GM12878 (cell line): ENCODE measurements around the gene DMAP1. TPM values are rescaled to one million over a fixed set of nuclear protein-coding genes. Genes with fewer than 3 reads are reported as not detected.

Source experiments
- ATAC-seq: fragments of 200-7000 bp; cut with Tn5 transposase; 3 replicates; pipeline ENCODE4 v1.9.1; 2020; ENCODE audit warnings: mild to moderate bottlenecking, moderate library complexity
- BruUV-seq: library from RNA; stranded (reverse); fragments of 400-500 nt; replicated peaks from 2 replicates; lab custom pipeline; 2021; lab: Mats Ljungman, UMichigan
- CTCF ChIA-PET: fragments of 300-600 bp; sonication (Branson Sonifier 250); formaldehyde crosslinking; extraction: SDS; loops from one replicate; lab custom pipeline; 2021; ENCODE audit warnings: inconsistent platforms; lab: Yijun Ruan, JAX
- POLR2A ChIA-PET: fragments of 350-600 bp; formaldehyde crosslinking; extraction: SDS; loops from one replicate; lab custom pipeline; 2021; ENCODE audit warnings: inconsistent platforms; lab: Charles Lee
- RAD21 ChIA-PET: fragments of 300-600 bp; sonication (Branson Sonifier 250); formaldehyde crosslinking; loops from one replicate; lab custom pipeline; 2023; ENCODE audit warnings: antibody characterized with exemption; ENCODE audit not compliant: unreplicated experiment; lab: Charles Lee
- SMC1A ChIA-PET: fragments of 300-600 bp; sonication (Branson Sonifier 250); formaldehyde crosslinking; loops from one replicate; lab custom pipeline; 2023; ENCODE audit not compliant: unreplicated experiment, uncharacterized antibody; lab: Charles Lee
- DNase-seq: peaks from one replicate; pipeline ENCODE4 v3.0.0-alpha.2; 2011; ENCODE audit warnings: low read depth, low spot score
- FAIRE-seq: peaks from 3 replicates; lab custom pipeline; 2011; peaks lifted over from hg19 to GRCh38; lab: Jason Lieb, UNC
- H2AFZ ChIP-seq: 2 replicates; pipeline ENCODE4 v1.6.0; 2011; ENCODE audit warnings: low read depth, low read length, control low read depth; ENCODE audit not compliant: control insufficient read depth
- H3K27ac ChIP-seq: 2 replicates; pipeline ENCODE4 v1.5.1; 2011; ENCODE audit warnings: control low read depth; ENCODE audit not compliant: control insufficient read depth, insufficient read depth
- H3K27me3 ChIP-seq, 2 experiments: replicated peaks in 1 of 2; 2 replicates each; pipeline versions ENCODE4 v1.6.0 to v1.6.1; 2011; ENCODE audit warnings: low read length in 1 of 2; ENCODE audit not compliant: control insufficient read depth in 2 of 2, insufficient read depth in 2 of 2
- H3K36me3 ChIP-seq, 2 experiments: 2 replicates each; pipeline ENCODE4 v1.5.1; 2011; ENCODE audit warnings: low read length in 1 of 2; ENCODE audit not compliant: control insufficient read depth in 2 of 2, insufficient read depth in 2 of 2
- H3K4me1 ChIP-seq: 2 replicates; pipeline ENCODE4 v1.6.1; 2011; ENCODE audit warnings: mild to moderate bottlenecking, low read length, moderate library complexity, mixed read lengths; ENCODE audit not compliant: control insufficient read depth, insufficient read depth
- H3K4me2 ChIP-seq: 2 replicates; pipeline ENCODE4 v1.6.0; 2011; ENCODE audit warnings: control low read depth; ENCODE audit not compliant: control insufficient read depth, insufficient read depth
- H3K4me3 ChIP-seq: fragments of 200-600 bp; sonication (generic); 2 replicates; pipeline ENCODE4 v1.5.1; 2016
- H3K79me2 ChIP-seq: 2 replicates; pipeline ENCODE4 v1.6.0; 2011; ENCODE audit warnings: low read length; ENCODE audit not compliant: control insufficient read depth, insufficient read depth
- H3K9ac ChIP-seq: 2 replicates; pipeline ENCODE4 v1.8.0; 2011; ENCODE audit warnings: low read length, control low read depth, mixed read lengths; ENCODE audit not compliant: control insufficient read depth, insufficient read depth
- H3K9me3 ChIP-seq: replicated peaks from 3 replicates; pipeline ENCODE4 v1.5.1; 2011; ENCODE audit warnings: mild to moderate bottlenecking, low read length; ENCODE audit not compliant: control insufficient read depth, insufficient read depth
- H4K20me1 ChIP-seq: 2 replicates; pipeline ENCODE4 v1.6.0; 2011; ENCODE audit not compliant: control insufficient read depth, insufficient read depth
- CHD1 ChIP-seq: IDR thresholded peaks from 2 replicates; pipeline ENCODE4 v1.6.1; 2012; ENCODE audit warnings: low read depth, low read length, improper control_type of control experiment
- EGR1 ChIP-seq, 2 experiments: IDR thresholded peaks; 1 replicate in 1 of 2; 2 replicates in 1 of 2; pipeline ENCODE4 v1.6.1; 2011 to 2012; ENCODE audit warnings: low read depth in 2 of 2, low read length in 2 of 2, borderline replicate concordance in 1 of 2, mild to moderate bottlenecking in 1 of 2, moderate library complexity in 1 of 2
- HCFC1 ChIP-seq: fragments of 150-350 bp; IDR thresholded peaks from 2 replicates; pipeline ENCODE4 v1.6.1; 2014; ENCODE audit warnings: low read length
- RFX5 ChIP-seq: IDR thresholded peaks from 2 replicates; pipeline ENCODE4 v1.6.1; 2011; ENCODE audit warnings: low read depth, low read length, improper control_type of control experiment
- TAF1 ChIP-seq: IDR thresholded peaks from 2 replicates; pipeline ENCODE4 v1.6.1; 2011; ENCODE audit warnings: mild to moderate bottlenecking, low read depth, low read length, borderline replicate concordance
- ZNF274 ChIP-seq: IDR thresholded peaks from one replicate; pipeline ENCODE4 v1.8.0; 2011; ENCODE audit not compliant: insufficient read length, insufficient read depth
- ZSCAN29 ChIP-seq: fragments of 450-650 bp; IDR thresholded peaks from 2 replicates; pipeline ENCODE4 v1.6.1; 2017; ENCODE audit warnings: mild to moderate bottlenecking, moderate library complexity
- WGBS: methylation state at CpG from one replicate; pipeline ENCODE4 v1.1.6; 2016; ENCODE audit warnings: low lambda C conversion rate; ENCODE audit not compliant: insufficient replicate concordance, insufficient coverage; ENCODE audit errors: missing lambda C conversion rate; 5-methylcytosine and 5-hydroxymethylcytosine counted together
- in situ Hi-C: fragments of 300-500 bp; cut with MboI; formaldehyde crosslinking; loops from 9 replicates; pipeline ENCODE4 v1.14.3; 2018; ENCODE audit warnings: mixed read lengths
- intact Hi-C: fragments of 100-400 bp; cut with micrococcal nuclease; formaldehyde crosslinking; loops from one replicate; pipeline ENCODE4 v1.14.2; 2022; ENCODE audit not compliant: unreplicated experiment
- polyA plus RNA-seq, 11 experiments: library from polyadenylated mRNA; depleted of rRNA in 4 of 11; unstranded in 6 of 11; stranded (reverse) in 5 of 11; fragments of >200 nt; fragmentation: Nextera tagmentation in 4 of 11; fragmentation: Illumina TruSeq in 1 of 11; extraction: Ambion mirVana in 4 of 11; extraction: Trizol in 1 of 11; gene quantifications; 1 replicate in 1 of 11; 2 replicates in 10 of 11; pipeline versions ENCODE4 v1.2.1 to v1.2.3, GENCODE V29; 2011 to 2016; ENCODE audit warnings: inconsistent platforms in 2 of 11, missing spikeins in 2 of 11, low read depth in 1 of 11
- total RNA-seq, 4 experiments: library from RNA; depleted of rRNA in 3 of 4; stranded (reverse); fragments of >200 nt in 3 of 4; fragmentation: Illumina TruSeq in 1 of 4; extraction: Trizol in 1 of 4; gene quantifications; 2 replicates each; pipeline versions ENCODE4 v1.2.1 to v1.2.3, GENCODE V29; 2013 to 2021
- TF ChIP-seq, protein P1 (sequence below): IDR thresholded peaks from 2 replicates; pipeline ENCODE4 v1.6.1; 2012; ENCODE audit warnings: improper control_type of control experiment, low read depth, low read length; ENCODE audit not compliant: insufficient replicate concordance
- TF ChIP-seq, protein P2 (sequence below): fragments of 450-650 bp; formaldehyde crosslinking; IDR thresholded peaks from 2 replicates; pipeline ENCODE4 v1.5.0; 2022; ENCODE audit warnings: mild to moderate bottlenecking, missing genetic modification characterization

DMAP1 gene
- total and polyA plus RNA-seq, 10 of the 15 experiments (the other 5 are each of a cell fraction or from before 2014, with no cell fraction given) = 1.9 to 59.1 (median 37.7) TPM

DNA sequence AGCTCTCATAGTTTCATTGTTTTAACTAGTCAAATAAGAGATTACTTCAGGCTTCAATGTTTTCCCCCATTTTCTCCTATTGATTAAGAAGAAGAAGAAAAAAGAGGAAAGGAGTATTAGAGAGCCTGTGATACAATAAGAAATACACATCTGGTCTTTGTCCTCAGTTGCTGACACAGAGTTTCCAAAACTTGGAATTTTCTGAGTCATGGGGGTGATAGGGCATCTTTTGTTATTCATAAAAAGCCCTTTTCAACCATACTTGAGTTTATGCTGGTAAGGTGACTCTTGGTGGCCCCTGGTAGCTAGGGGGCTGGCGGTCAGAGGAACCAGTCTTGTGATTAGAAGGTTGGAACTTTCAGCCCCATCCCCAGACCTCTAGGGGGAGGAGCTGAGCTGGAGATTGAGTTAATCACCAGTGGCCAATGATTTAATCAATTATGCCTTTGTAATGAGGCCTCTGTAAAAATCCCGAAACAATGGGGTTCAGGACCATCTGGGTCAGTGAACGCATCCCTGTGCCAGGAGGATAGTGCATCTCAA lies 42.9 kb upstream of the DMAP1 start (continued):
- TF ChIP-seq, protein P1, sequence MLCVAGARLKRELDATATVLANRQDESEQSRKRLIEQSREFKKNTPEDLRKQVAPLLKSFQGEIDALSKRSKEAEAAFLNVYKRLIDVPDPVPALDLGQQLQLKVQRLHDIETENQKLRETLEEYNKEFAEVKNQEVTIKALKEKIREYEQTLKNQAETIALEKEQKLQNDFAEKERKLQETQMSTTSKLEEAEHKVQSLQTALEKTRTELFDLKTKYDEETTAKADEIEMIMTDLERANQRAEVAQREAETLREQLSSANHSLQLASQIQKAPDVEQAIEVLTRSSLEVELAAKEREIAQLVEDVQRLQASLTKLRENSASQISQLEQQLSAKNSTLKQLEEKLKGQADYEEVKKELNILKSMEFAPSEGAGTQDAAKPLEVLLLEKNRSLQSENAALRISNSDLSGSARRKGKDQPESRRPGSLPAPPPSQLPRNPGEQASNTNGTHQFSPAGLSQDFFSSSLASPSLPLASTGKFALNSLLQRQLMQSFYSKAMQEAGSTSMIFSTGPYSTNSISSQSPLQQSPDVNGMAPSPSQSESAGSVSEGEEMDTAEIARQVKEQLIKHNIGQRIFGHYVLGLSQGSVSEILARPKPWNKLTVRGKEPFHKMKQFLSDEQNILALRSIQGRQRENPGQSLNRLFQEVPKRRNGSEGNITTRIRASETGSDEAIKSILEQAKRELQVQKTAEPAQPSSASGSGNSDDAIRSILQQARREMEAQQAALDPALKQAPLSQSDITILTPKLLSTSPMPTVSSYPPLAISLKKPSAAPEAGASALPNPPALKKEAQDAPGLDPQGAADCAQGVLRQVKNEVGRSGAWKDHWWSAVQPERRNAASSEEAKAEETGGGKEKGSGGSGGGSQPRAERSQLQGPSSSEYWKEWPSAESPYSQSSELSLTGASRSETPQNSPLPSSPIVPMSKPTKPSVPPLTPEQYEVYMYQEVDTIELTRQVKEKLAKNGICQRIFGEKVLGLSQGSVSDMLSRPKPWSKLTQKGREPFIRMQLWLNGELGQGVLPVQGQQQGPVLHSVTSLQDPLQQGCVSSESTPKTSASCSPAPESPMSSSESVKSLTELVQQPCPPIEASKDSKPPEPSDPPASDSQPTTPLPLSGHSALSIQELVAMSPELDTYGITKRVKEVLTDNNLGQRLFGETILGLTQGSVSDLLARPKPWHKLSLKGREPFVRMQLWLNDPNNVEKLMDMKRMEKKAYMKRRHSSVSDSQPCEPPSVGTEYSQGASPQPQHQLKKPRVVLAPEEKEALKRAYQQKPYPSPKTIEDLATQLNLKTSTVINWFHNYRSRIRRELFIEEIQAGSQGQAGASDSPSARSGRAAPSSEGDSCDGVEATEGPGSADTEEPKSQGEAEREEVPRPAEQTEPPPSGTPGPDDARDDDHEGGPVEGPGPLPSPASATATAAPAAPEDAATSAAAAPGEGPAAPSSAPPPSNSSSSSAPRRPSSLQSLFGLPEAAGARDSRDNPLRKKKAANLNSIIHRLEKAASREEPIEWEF = no peak
- TF ChIP-seq TAF1 (no peak), HCFC1 (no peak), ZSCAN29 (no peak)

DNA sequence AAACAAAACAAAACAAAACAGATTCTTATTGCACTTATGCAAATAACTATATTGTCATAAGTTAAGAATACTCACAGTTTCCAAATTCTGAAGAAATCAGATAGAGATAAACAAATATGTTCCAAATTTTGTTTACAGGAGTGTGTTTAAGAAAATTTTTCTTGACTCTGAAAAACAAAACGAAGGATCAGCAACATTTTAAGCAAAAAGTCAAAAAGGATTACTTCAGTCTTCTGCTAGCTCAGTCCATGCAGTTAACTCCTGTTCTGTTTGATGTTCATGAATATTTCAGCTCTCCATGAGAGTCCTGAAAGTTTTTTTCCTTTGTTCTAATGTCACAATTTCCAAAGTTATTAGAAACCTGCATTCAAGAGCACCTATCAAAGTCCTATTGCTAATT lies 38.6 kb upstream of the DMAP1 start:
- ChIA-PET CTCF (no interaction called here), POLR2A (no interaction called here), RAD21 (no interaction called here), SMC1A (interaction anchor here (1.0 kb wide), 1 partner anchor 12 kb away, joined by 3 read pairs; no protein-coding TSS in a partner anchor)
- Histone ChIP-seq H3K4me1 (no peaks in the 10 kb centered on the region), H3K27ac (no peak overlapping the region), H2AFZ (no peak overlapping the region), H3K4me2 (no peak overlapping the region), H4K20me1 (no peaks in the 10 kb centered on the region), H3K79me2 (no peaks in the 10 kb centered on the region), H3K4me3 (no peak overlapping the region), H3K9ac (no peak overlapping the region), H3K27me3 (peaks cover 0 to 2% of the 10 kb centered on the region in 2 experiments; a peak in 1 of 4 replicates), H3K36me3 (no peaks in the 10 kb centered on the region), H3K9me3 (no peaks in the 10 kb centered on the region; the same call in 2 of the 3 replicates)
- 0% methylated on average over 1 of the region's 1 CpG for WGBS
- no peak for DNase-seq
- BruUV-seq = no TSS peak
- intact Hi-C loops (no loop called here), in situ Hi-C loops (no loop called here)
- TF ChIP-seq RFX5 (no peak), EGR1 (IDR thresholded peaks at IDR 0.05; ENCODE audit: borderline replicate concordance in 1 of 2, low read depth in 2 of 2, low read length in 2 of 2) (no peak), ZNF274 (no peak), CHD1 (no peak)
- TF ChIP-seq, protein P2, sequence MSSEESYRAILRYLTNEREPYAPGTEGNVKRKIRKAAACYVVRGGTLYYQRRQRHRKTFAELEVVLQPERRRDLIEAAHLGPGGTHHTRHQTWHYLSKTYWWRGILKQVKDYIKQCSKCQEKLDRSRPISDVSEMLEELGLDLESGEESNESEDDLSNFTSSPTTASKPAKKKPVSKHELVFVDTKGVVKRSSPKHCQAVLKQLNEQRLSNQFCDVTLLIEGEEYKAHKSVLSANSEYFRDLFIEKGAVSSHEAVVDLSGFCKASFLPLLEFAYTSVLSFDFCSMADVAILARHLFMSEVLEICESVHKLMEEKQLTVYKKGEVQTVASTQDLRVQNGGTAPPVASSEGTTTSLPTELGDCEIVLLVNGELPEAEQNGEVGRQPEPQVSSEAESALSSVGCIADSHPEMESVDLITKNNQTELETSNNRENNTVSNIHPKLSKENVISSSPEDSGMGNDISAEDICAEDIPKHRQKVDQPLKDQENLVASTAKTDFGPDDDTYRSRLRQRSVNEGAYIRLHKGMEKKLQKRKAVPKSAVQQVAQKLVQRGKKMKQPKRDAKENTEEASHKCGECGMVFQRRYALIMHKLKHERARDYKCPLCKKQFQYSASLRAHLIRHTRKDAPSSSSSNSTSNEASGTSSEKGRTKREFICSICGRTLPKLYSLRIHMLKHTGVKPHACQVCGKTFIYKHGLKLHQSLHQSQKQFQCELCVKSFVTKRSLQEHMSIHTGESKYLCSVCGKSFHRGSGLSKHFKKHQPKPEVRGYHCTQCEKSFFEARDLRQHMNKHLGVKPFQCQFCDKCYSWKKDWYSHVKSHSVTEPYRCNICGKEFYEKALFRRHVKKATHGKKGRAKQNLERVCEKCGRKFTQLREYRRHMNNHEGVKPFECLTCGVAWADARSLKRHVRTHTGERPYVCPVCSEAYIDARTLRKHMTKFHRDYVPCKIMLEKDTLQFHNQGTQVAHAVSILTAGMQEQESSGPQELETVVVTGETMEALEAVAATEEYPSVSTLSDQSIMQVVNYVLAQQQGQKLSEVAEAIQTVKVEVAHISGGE (CRISPR knock-in tag) = no peak
- FAIRE-seq = no peak
- no peak for ATAC-seq
